Stimulated activated CD8-positive, alpha-beta memory T cell treated with anti-CD3 and anti-CD28 coated beads, Interleukin-15, amount 100 ng/mL, for 24 hours (primary cell): ENCODE measurements around the gene LRRC8A.
"Not testable (repeated sequence)": the region's sequence is repeated elsewhere in the genome, so short reads cannot be mapped to it uniquely, and the experiment has no call there.

ENCODE experiments used
- DNase-seq: peaks from one replicate; pipeline ENCODE4 v3.0.0-alpha.2; 2020; ENCODE audit warnings: low read depth

LRRC8A gene

GRCh38 chr9:128921881-128922763, 40.2 kb downstream of the LRRC8A start:
- DNase-seq: no peak

- DNase-seq: no peak
Observed at GRCh38 chr9:128923493-128923883, 41.6 kb downstream of the LRRC8A start.

GRCh38 chr9:128927731-128928411, 45.9 kb downstream of the LRRC8A start:
- DNase-seq: no peak

- DNase-seq: no peak
Observed at GRCh38 chr9:128928624-128929023, 46.7 kb downstream of the LRRC8A start.

- no peak for DNase-seq
Observed at GRCh38 chr9:128929560-128929959, 47.6 kb downstream of the LRRC8A start.

GRCh38 chr9:128933731-128934130, 51.8 kb downstream of the LRRC8A start:
- no peak for DNase-seq

- no peak for DNase-seq
Observed at GRCh38 chr9:128936171-128936865, 54.4 kb downstream of the LRRC8A start.

- no peak for DNase-seq
Observed at GRCh38 chr9:128937310-128938165, 55.6 kb downstream of the LRRC8A start.

- DNase-seq: no peak
Observed at GRCh38 chr9:128940271-128940921, 58.5 kb downstream of the LRRC8A start.

GRCh38 chr9:128940946-128941755, 59.2 kb downstream of the LRRC8A start:
- DNase-seq: no peak

- DNase-seq: no peak
Observed at GRCh38 chr9:128943832-128944620, 62.1 kb downstream of the LRRC8A start.

GRCh38 chr9:128944966-128945365, 63.0 kb downstream of the LRRC8A start:
- not testable (repeated sequence) for DNase-seq

GRCh38 chr9:128945798-128946501, 64.0 kb downstream of the LRRC8A start:
- DNase-seq: no peak

- DNase-seq: no peak
Observed at GRCh38 chr9:128946571-128947276, 64.8 kb downstream of the LRRC8A start.

- no peak for DNase-seq
Observed at GRCh38 chr9:128947277-128947526, 65.3 kb downstream of the LRRC8A start.

GRCh38 chr9:128947527-128948301, 65.8 kb downstream of the LRRC8A start, which contains the start of the genes DOLK and NUP188:
Gene DOLK, minus strand, starts transcription at chr9:128947603. Its CDS starts 300 bp downstream, at chr9:128947303.
Gene NUP188, plus strand, starts transcription at chr9:128947699. Its CDS starts 21 bp downstream, at chr9:128947720.
- DNase-seq: peak; percentile 100

GRCh38 chr9:128961403-128961802, 79.5 kb downstream of the LRRC8A start:
- not testable (repeated sequence) for DNase-seq
